HG02885 (cell line): ENCODE data around the gene ISYNA1.

Experiments
- ATAC-seq: cut with Tn5 transposase; IDR thresholded peaks from one replicate; pipeline ENCODE4 v1.9.1; 2021; ENCODE audit warnings: mild to moderate bottlenecking; ENCODE audit not compliant: unreplicated experiment, poor library complexity

The ISYNA1 gene

GRCh38 chr19:18468517-18468916 lies 30.6 kb upstream of the ISYNA1 start:
- no peak for ATAC-seq

- no peak for ATAC-seq
These were observed 30.0 kb upstream of the ISYNA1 start for GRCh38 chr19:18467978-18468377.

- no peak for ATAC-seq
These were observed 28.4 kb upstream of the ISYNA1 start for GRCh38 chr19:18466354-18466753.

GRCh38 chr19:18465964-18466339 lies 28.0 kb upstream of the ISYNA1 start:
- no peak for ATAC-seq

GRCh38 chr19:18465214-18465963 lies 27.5 kb upstream of the ISYNA1 start:
- ATAC-seq: no peak

GRCh38 chr19:18464646-18465045 lies 26.7 kb upstream of the ISYNA1 start:
- no peak for ATAC-seq

- no peak for ATAC-seq
These were observed 23.5 kb upstream of the ISYNA1 start for GRCh38 chr19:18461471-18461870.

- no peak for ATAC-seq
These were observed 23.0 kb upstream of the ISYNA1 start for GRCh38 chr19:18460900-18461299.

GRCh38 chr19:18457483-18458331 lies 19.8 kb upstream of the ISYNA1 start:
- ATAC-seq: no peak

- no peak for ATAC-seq
These were observed 19.0 kb upstream of the ISYNA1 start for GRCh38 chr19:18456974-18457373.

- no peak for ATAC-seq
These were observed 18.3 kb upstream of the ISYNA1 start for GRCh38 chr19:18456279-18456678.

GRCh38 chr19:18453269-18454024 lies 15.5 kb upstream of the ISYNA1 start:
- no peak for ATAC-seq

- ATAC-seq: no peak
These were observed 14.5 kb upstream of the ISYNA1 start for GRCh38 chr19:18452386-18452785.

- peak; percentile 52 for ATAC-seq
These were observed 13.3 kb upstream of the ISYNA1 start for GRCh38 chr19:18450931-18451836.

GRCh38 chr19:18450021-18450930 lies 12.3 kb upstream of the ISYNA1 start:
- no peak for ATAC-seq

GRCh38 chr19:18449552-18449951 lies 11.6 kb upstream of the ISYNA1 start:
- ATAC-seq: no peak

GRCh38 chr19:18446811-18447359 lies 9.0 kb upstream of the ISYNA1 start:
- ATAC-seq: no peak

- no peak for ATAC-seq
These were observed 8.3 kb upstream of the ISYNA1 start for GRCh38 chr19:18446145-18446810.
